OCI-LY3 (cell line): Measurements from ENCODE around the gene CHURC1.

Source experiments
- H2AFZ ChIP-seq: fragments of 200-600, 300-600 bp; shearing (Covaris generic); 2 replicates; pipeline ENCODE4 v1.6.0; 2014; ENCODE audit warnings: antibody characterized with exemption, low read depth, low read length
- H3K27ac ChIP-seq: fragments of 200-600, 300-600 bp; sonication (generic); 2 replicates; pipeline ENCODE4 v1.5.1; 2014; ENCODE audit warnings: mild to moderate bottlenecking, low read length, moderate library complexity, mixed read lengths
- H3K27me3 ChIP-seq: fragments of 200-600, 300-600 bp; sonication (generic); 2 replicates; pipeline ENCODE4 v1.6.1; 2014; ENCODE audit warnings: low read depth, low read length, mixed read lengths
- H3K36me3 ChIP-seq: fragments of 200-600, 300-600 bp; sonication (generic); replicated peaks from 2 replicates; pipeline ENCODE3; 2014; ENCODE audit warnings: low read depth, low read length, mixed read lengths
- H3K4me1 ChIP-seq: fragments of 300-600, 200-600 bp; sonication (generic); 2 replicates; pipeline ENCODE4 v1.6.1; 2014; ENCODE audit warnings: low read length, mixed read lengths
- H3K4me2 ChIP-seq: fragments of 200-600, 300-600 bp; sonication (generic); 2 replicates; pipeline ENCODE4 v1.6.1; 2014; ENCODE audit warnings: low read length, mixed read lengths
- H3K4me3 ChIP-seq: fragments of 300-600, 200-600 bp; sonication (generic); 2 replicates; pipeline ENCODE4 v1.5.1; 2014; ENCODE audit warnings: antibody characterized with exemption, mild to moderate bottlenecking, low read length, moderate library complexity
- H3K79me2 ChIP-seq: fragments of 300-600, 200-600 bp; shearing (Covaris generic); 2 replicates; pipeline ENCODE4 v1.6.1; 2014; ENCODE audit warnings: mild to moderate bottlenecking, low read length, mixed read lengths
- H3K9ac ChIP-seq: fragments of 300-600, 200-600 bp; shearing (Covaris generic); 2 replicates; pipeline ENCODE4 v1.6.0; 2014; ENCODE audit warnings: mild to moderate bottlenecking, low read length, moderate library complexity
- H3K9me3 ChIP-seq: fragments of 200-600, 300-600 bp; shearing (Covaris generic); 2 replicates; pipeline ENCODE4 v1.6.1; 2014; ENCODE audit warnings: low read length, mixed read lengths; ENCODE audit not compliant: insufficient read depth
- H4K20me1 ChIP-seq: fragments of 200-600, 300-600 bp; sonication (generic); 2 replicates; pipeline ENCODE4 v1.6.1; 2016; ENCODE audit warnings: low read length, mixed read lengths; ENCODE audit not compliant: insufficient read depth
- EZH2phosphoT487 ChIP-seq: fragments of 200-600 bp; shearing (Covaris generic); IDR thresholded peaks from 2 replicates; pipeline ENCODE4 v1.6.1; 2018; ENCODE audit warnings: antibody characterized with exemption, mixed run types, low read depth
- TF ChIP-seq, protein P1 (sequence below): fragments of 200-600, 300-600 bp; sonication (generic); IDR thresholded peaks from 2 replicates; pipeline ENCODE4 v1.5.1; 2014; ENCODE audit warnings: antibody characterized with exemption, low read length, low read depth

CHURC1 gene

GRCh38 chr14:64879635-64880220 is 34.5 kb upstream of the CHURC1 start, which contains the start of gene SPTB:
TSS of gene SPTB (minus strand) at chr14:64879907. CDS start at chr14:64823094, 56,813 bp downstream.
- TF ChIP-seq, protein P1, sequence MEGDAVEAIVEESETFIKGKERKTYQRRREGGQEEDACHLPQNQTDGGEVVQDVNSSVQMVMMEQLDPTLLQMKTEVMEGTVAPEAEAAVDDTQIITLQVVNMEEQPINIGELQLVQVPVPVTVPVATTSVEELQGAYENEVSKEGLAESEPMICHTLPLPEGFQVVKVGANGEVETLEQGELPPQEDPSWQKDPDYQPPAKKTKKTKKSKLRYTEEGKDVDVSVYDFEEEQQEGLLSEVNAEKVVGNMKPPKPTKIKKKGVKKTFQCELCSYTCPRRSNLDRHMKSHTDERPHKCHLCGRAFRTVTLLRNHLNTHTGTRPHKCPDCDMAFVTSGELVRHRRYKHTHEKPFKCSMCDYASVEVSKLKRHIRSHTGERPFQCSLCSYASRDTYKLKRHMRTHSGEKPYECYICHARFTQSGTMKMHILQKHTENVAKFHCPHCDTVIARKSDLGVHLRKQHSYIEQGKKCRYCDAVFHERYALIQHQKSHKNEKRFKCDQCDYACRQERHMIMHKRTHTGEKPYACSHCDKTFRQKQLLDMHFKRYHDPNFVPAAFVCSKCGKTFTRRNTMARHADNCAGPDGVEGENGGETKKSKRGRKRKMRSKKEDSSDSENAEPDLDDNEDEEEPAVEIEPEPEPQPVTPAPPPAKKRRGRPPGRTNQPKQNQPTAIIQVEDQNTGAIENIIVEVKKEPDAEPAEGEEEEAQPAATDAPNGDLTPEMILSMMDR: no peak
- TF ChIP-seq EZH2phosphoT487: no peak
- no peaks in the 10 kb centered on the region for H3K36me3 ChIP-seq
- peaks cover 55% of the 10 kb centered on the region for H3K27me3 ChIP-seq
- H3K4me2 ChIP-seq: peak within 1 kb of the TSS; percentile 79
- H3K9me3 ChIP-seq: no peaks in the 10 kb centered on the region
- peak within 1 kb of the TSS; percentile 84 for H2AFZ ChIP-seq
- H3K4me3 ChIP-seq: peak within 1 kb of the TSS; percentile 81
- H4K20me1 ChIP-seq: no peaks in the 10 kb centered on the region
- H3K9ac ChIP-seq: peak within 1 kb of the TSS; percentile 54
- H3K27ac ChIP-seq: no peak within 1 kb of the TSS
- H3K79me2 ChIP-seq: no peaks in the 10 kb centered on the region
- H3K4me1 ChIP-seq: peaks cover 5% of the 10 kb centered on the region

GRCh38 chr14:64880221-64881121 is 33.8 kb upstream of the CHURC1 start:
- Histone ChIP-seq H4K20me1 (no peaks in the 10 kb centered on the region), H2AFZ (peak overlapping the region; percentile 84), H3K36me3 (no peaks in the 10 kb centered on the region), H3K9ac (peak overlapping the region; percentile 54), H3K4me1 (peaks cover 5% of the 10 kb centered on the region), H3K79me2 (no peaks in the 10 kb centered on the region), H3K9me3 (no peaks in the 10 kb centered on the region), H3K27ac (no peak overlapping the region), H3K4me2 (peak overlapping the region; percentile 79), H3K4me3 (peak overlapping the region; percentile 81), H3K27me3 (peaks cover 51% of the 10 kb centered on the region)
- TF ChIP-seq EZH2phosphoT487: 0 out of 2 replicates have a peak, but pooled peaks have one; percentile 3
- TF ChIP-seq, protein P1: no peak

DNA sequence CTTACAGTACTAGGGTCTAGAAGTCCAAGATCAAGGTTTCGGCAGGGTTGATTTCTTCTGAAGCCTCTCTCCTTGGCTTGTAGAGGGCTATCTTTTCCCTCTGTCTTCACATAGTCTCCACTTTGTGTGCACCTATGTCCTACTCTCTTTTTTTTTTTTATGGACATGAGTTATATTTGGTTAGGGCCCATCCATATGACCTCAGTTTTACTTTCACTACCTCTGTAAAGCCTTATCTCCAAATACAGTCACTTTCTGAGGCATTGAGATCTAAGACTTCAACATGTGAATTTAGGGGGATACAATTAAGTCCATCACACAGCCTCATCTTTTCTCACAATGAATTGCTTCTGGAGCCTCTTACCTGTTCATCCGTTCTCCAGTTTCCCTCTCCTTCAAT is 28.7 kb upstream of the CHURC1 start:
- TF ChIP-seq EZH2phosphoT487: no peak
- TF ChIP-seq, protein P1: no peak
- no peak overlapping the region for H3K27ac ChIP-seq
- no peak overlapping the region for H3K4me3 ChIP-seq
- H3K4me1 ChIP-seq: peaks cover 5% of the 10 kb centered on the region
- H3K9ac ChIP-seq: no peak overlapping the region
- no peaks in the 10 kb centered on the region for H3K9me3 ChIP-seq
- no peak overlapping the region for H3K4me2 ChIP-seq
- H2AFZ ChIP-seq: no peak overlapping the region
- H3K79me2 ChIP-seq: no peaks in the 10 kb centered on the region
- no peaks in the 10 kb centered on the region for H4K20me1 ChIP-seq
- H3K27me3 ChIP-seq: peaks cover 48% of the 10 kb centered on the region
- no peaks in the 10 kb centered on the region for H3K36me3 ChIP-seq

GRCh38 chr14:64889352-64889751 is 24.9 kb upstream of the CHURC1 start:
- no peak overlapping the region for H3K4me3 ChIP-seq
- H3K4me1 ChIP-seq: no peaks in the 10 kb centered on the region
- H3K36me3 ChIP-seq: no peaks in the 10 kb centered on the region
- no peaks in the 10 kb centered on the region for H3K79me2 ChIP-seq
- no peak overlapping the region for H3K27ac ChIP-seq
- H3K27me3 ChIP-seq: peaks cover 36% of the 10 kb centered on the region
- H3K9me3 ChIP-seq: no peaks in the 10 kb centered on the region
- no peak for TF ChIP-seq EZH2phosphoT487
- TF ChIP-seq, protein P1: no peak
- no peak overlapping the region for H3K4me2 ChIP-seq
- H4K20me1 ChIP-seq: no peaks in the 10 kb centered on the region
- H2AFZ ChIP-seq: no peak overlapping the region
- H3K9ac ChIP-seq: no peak overlapping the region
